HepG2 (cell line): ENCODE data around the gene BTBD6.

Experiments
- ARNTL ChIP-seq: sonication (generic); formaldehyde crosslinking; IDR thresholded peaks from 2 replicates; pipeline ENCODE4 v1.4.0; 2020; ENCODE audit warnings: mild to moderate bottlenecking, missing genetic modification reagents
- ATF3 ChIP-seq: sonication (generic); formaldehyde crosslinking; IDR thresholded peaks from 2 replicates; pipeline ENCODE4 v1.4.0; 2020; ENCODE audit warnings: missing genetic modification reagents
- E2F5 ChIP-seq: sonication (generic); formaldehyde crosslinking; conservative IDR thresholded peaks from 2 replicates; pipeline ENCODE4 v1.4.0; 2020; ENCODE audit warnings: missing genetic modification reagents
- KLF6 ChIP-seq: IDR thresholded peaks from 2 replicates; pipeline ENCODE4 v1.8.0; 2016; ENCODE audit warnings: missing biosample characterization, missing genetic modification reagents
- ZNF138 ChIP-seq: sonication (generic); formaldehyde crosslinking; IDR thresholded peaks from 2 replicates; pipeline ENCODE4 v1.5.0; 2020; ENCODE audit warnings: mild to moderate bottlenecking, low read depth, missing genetic modification reagents
- ZNF274 ChIP-seq: sonication (generic); formaldehyde crosslinking; IDR thresholded peaks from 2 replicates; pipeline ENCODE4 v1.5.1; 2020; ENCODE audit warnings: mild to moderate bottlenecking, missing genetic modification reagents
- ZSCAN30 ChIP-seq: sonication (generic); formaldehyde crosslinking; IDR thresholded peaks from 2 replicates; pipeline ENCODE4 v1.5.0; 2020; ENCODE audit warnings: mild to moderate bottlenecking, missing genetic modification reagents
- TF ChIP-seq, protein P1 (sequence below): sonication (generic); formaldehyde crosslinking; IDR thresholded peaks from 2 replicates; pipeline ENCODE4 v1.4.0; 2020; ENCODE audit warnings: missing genetic modification reagents, mild to moderate bottlenecking, borderline replicate concordance

GRCh38 chr14:105268736-105269354 is 20.5 kb downstream of the BTBD6 start:
- TF ChIP-seq ZNF274 (CRISPR knock-in tag) (no peak), ZNF138 (CRISPR knock-in tag) (no peak), ATF3 (CRISPR knock-in tag) (no peak), ZSCAN30 (CRISPR knock-in tag) (no peak), E2F5 (no peak), KLF6 (CRISPR knock-in tag) (no peak), ARNTL (CRISPR knock-in tag) (no peak)
- TF ChIP-seq, protein P1, sequence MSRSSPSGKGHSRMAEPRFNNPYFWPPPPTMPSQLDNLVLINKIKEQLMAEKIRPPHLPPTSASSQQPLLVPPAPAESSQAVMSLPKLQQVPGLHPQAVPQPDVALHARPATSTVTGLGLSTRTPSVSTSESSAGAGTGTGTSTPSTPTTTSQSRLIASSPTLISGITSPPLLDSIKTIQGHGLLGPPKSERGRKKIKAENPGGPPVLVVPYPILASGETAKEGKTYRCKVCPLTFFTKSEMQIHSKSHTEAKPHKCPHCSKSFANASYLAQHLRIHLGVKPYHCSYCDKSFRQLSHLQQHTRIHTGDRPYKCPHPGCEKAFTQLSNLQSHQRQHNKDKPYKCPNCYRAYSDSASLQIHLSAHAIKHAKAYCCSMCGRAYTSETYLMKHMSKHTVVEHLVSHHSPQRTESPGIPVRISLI: no peak
